Skeletal muscle tissue (tissue), 4 donors: ENCODE results near the gene ANKS1B. TPM values are rescaled to one million over a fixed set of nuclear protein-coding genes. Genes with fewer than 3 reads are reported as not detected.

Experiments
- H3K27ac ChIP-seq: one replicate; pipeline ENCODE4 v1.7.0; 2013; ENCODE audit warnings: mild to moderate bottlenecking, low read depth, low read length, inconsistent platforms
- H3K27me3 ChIP-seq, 3 donors: one replicate each; pipeline ENCODE4 v1.7.0; 2013; ENCODE audit warnings: low read length in 3 of 3; ENCODE audit not compliant: control insufficient read depth in 3 of 3, insufficient read depth in 3 of 3
- H3K36me3 ChIP-seq, 3 donors: one replicate each; pipeline ENCODE4 v1.7.0; 2013; ENCODE audit warnings: low read length in 3 of 3; ENCODE audit not compliant: control insufficient read depth in 3 of 3, insufficient read depth in 3 of 3
- H3K4me1 ChIP-seq, 3 donors: one replicate each; pipeline ENCODE4 v1.7.0; 2013; ENCODE audit warnings: low read length in 3 of 3, mild to moderate bottlenecking in 3 of 3; ENCODE audit not compliant: control insufficient read depth in 3 of 3, insufficient read depth in 3 of 3
- H3K4me3 ChIP-seq, 3 donors: one replicate each; pipeline ENCODE4 v1.7.0; 2013; ENCODE audit warnings: low read length in 3 of 3
- H3K9ac ChIP-seq, 3 donors: one replicate each; pipeline ENCODE4 v1.7.0; 2013; ENCODE audit warnings: low read length in 3 of 3, mild to moderate bottlenecking in 3 of 3, moderate library complexity in 2 of 3, low read depth in 1 of 3
- H3K9me3 ChIP-seq, 3 donors: one replicate each; pipeline ENCODE4 v1.7.0; 2013; ENCODE audit warnings: low read length in 3 of 3; ENCODE audit not compliant: control insufficient read depth in 3 of 3
- total RNA-seq: library from RNA; depleted of rRNA; stranded (reverse); fragments of >200 nt; gene quantifications from one replicate; pipeline ENCODE4 v1.2.3, GENCODE V29; 2014
- donor health status: Osteomylitis.

Gene ANKS1B
- total RNA-seq, 1 donor from 2014 or later = 10.4 TPM

DNA sequence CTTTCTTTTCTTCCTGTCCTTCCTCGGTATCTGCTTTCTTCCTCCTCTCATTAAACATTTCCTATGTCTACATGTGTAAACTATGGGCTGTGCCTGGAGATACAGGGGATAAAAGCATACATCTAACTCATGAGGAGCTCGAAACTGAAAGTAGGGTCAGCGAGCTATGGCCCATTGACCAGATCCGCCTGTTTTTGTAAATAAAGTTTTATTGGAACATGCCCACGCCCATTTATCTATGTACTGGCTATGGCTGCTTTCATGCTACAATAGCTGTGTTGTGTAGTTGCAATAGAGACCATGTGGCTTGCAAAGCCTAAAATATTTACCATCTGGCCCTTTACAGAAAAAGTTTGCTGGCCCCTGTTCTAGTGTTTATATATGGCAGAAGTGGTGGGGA lies 838.0 kb downstream of the ANKS1B start:
- no peaks in the 10 kb centered on the region for H3K9me3 ChIP-seq

DNA sequence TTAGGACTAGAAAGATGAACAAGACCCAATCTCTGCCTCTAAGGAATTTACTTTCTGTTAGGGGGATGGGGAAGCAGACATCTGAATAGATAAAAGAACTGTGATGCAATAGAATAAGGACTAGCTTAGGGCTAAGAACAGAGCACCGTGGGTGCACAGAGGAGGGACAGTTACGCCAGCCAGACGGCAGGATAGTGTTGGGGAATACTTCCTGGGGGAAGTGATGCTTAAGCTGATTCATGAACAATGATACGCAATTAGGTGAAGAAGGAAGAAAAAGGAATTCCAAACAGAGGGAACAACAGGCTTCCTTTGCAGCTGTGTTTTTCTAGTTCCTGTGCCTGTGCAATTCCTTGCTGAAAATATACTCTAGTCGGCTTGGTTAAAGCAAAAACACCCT lies 838.6 kb downstream of the ANKS1B start:
- no peak overlapping the region for H3K27ac ChIP-seq
- H3K9me3 ChIP-seq = no peaks in the 10 kb centered on the region
- no peak overlapping the region for H3K4me3 ChIP-seq
- H3K36me3 ChIP-seq = no peaks in the 10 kb centered on the region
- no peak overlapping the region for H3K9ac ChIP-seq
- no peaks in the 10 kb centered on the region for H3K27me3 ChIP-seq
- no peaks in the 10 kb centered on the region for H3K4me1 ChIP-seq

More for the DNA sequence above, 838.0 kb downstream of the ANKS1B start:
- Histone ChIP-seq H3K4me3 (no peak overlapping the region), H3K27ac (no peak overlapping the region), H3K4me1 (no peaks in the 10 kb centered on the region), H3K27me3 (no peaks in the 10 kb centered on the region), H3K9ac (no peak overlapping the region), H3K36me3 (no peaks in the 10 kb centered on the region)

DNA sequence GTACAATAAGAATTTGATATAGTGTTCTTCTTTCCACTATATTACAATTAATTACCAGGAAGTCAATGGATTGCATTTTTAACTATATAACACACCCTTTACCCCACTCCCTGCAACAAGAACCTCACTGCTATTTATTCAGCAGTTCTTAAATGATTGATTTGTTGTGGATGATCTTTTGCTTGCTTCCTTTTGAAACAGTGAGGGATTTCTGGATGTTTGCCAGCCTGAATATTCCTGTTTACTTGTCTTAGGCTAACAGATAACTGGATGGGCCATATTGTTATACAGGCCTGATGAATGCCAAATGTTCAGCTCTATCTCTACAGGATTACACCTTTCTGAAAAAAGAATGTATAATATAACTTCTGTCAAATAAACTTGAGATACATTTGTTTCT lies 842.1 kb downstream of the ANKS1B start:
- H3K4me1 ChIP-seq = no peaks in the 10 kb centered on the region
- H3K36me3 ChIP-seq = no peaks in the 10 kb centered on the region
- no peaks in the 10 kb centered on the region for H3K9me3 ChIP-seq
- H3K9ac ChIP-seq = no peak overlapping the region
- H3K4me3 ChIP-seq = no peak overlapping the region
- H3K27ac ChIP-seq = no peak overlapping the region
- H3K27me3 ChIP-seq = no peaks in the 10 kb centered on the region

DNA sequence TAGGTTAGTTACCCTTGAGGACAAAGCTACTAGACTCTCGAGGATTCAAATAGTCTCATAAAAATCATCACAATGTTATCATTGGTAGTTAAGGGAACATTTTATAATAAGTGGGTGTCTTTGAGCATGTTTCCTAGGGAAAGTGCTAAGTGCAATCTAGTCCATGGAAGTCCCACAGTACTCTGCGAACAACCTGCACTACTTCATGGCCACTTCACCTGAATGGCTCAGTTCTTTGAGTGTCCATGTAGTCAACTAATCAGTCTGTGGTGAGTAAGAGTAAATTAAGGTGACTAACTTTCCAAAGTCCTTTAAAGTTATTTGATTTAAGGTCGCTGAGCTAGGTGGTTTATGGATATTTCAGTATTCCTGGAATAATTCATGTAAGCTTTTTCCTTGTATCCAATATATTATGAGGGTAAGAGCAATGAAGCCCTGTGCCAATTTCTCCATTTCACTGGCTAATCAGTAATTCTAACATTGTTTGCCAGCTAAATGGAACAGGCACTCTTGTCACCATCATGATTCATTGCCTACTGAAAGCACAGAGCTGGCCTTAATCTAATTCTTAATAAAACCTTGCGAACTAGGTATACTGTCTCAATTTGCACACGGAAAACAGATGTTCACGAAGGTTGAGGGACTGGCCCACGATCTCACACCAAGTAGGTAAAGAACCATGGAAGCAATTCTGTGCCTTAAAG lies 844.6 kb downstream of the ANKS1B start:
- Histone ChIP-seq H3K9ac (no peak overlapping the region), H3K4me3 (no peak overlapping the region), H3K27ac (no peak overlapping the region), H3K9me3 (no peaks in the 10 kb centered on the region), H3K27me3 (no peaks in the 10 kb centered on the region), H3K4me1 (no peaks in the 10 kb centered on the region), H3K36me3 (no peaks in the 10 kb centered on the region)

DNA sequence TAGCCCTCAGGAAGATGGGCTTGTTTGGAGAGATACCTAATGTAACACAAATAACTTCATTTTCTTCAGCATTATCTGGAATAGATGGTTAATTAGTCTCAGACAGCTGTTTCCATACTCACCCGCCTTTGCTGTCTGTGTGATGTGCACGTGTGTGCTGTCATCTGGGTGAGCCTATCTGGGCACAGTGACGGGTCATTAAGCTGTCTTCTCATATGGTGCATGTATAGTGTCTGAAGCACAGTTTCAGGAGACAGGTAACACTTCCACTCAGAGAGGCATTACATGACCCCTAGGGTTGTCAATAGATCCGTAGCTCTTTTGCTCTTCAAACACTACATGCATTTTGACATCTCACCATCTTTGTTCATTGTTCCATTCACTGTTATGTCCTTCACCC lies 846.3 kb downstream of the ANKS1B start:
- no peak overlapping the region for H3K27ac ChIP-seq
- no peak overlapping the region for H3K9ac ChIP-seq
- H3K4me3 ChIP-seq = no peak overlapping the region
- no peaks in the 10 kb centered on the region for H3K4me1 ChIP-seq
- H3K27me3 ChIP-seq = no peaks in the 10 kb centered on the region
- H3K36me3 ChIP-seq = no peaks in the 10 kb centered on the region
- H3K9me3 ChIP-seq = no peaks in the 10 kb centered on the region

DNA sequence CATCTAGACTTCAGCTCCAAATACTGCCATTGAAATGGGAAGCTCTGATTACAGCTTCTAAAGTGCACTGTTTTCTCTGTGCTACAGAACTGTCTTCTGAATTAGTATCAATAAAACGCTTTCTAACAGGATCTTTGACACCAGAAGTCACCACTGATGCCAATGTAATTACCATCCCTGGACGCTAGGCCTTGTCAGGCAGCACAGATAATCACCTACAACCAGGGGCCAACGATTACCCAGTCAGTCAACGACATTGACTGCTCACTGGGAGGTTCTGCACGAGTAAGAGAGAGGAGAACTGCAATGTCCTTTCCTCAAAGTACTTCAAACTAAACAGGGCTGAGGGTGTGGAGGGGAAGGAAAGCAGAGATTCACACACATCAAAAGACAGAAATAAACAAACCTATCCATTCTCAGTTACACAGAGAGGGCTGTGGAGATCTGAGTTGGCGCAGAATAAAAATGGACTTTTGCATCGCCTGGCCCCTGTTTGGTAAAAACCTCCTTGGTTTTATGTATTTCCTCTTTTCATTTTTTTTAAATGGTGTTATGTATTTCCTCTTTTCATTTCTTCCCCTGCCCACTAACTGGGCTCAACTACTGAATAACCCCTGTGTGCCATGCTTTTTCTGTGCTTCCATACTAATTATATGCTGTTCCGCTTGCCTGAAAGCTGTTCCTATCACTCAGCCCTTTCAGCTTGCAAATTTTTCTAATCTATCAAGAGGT lies 847.4 kb downstream of the ANKS1B start:
- H3K36me3 ChIP-seq = no peaks in the 10 kb centered on the region
- no peaks in the 10 kb centered on the region for H3K27me3 ChIP-seq
- no peak overlapping the region for H3K27ac ChIP-seq
- H3K4me1 ChIP-seq = no peaks in the 10 kb centered on the region
- H3K4me3 ChIP-seq = no peak overlapping the region
- H3K9me3 ChIP-seq = no peaks in the 10 kb centered on the region
- no peak overlapping the region for H3K9ac ChIP-seq

DNA sequence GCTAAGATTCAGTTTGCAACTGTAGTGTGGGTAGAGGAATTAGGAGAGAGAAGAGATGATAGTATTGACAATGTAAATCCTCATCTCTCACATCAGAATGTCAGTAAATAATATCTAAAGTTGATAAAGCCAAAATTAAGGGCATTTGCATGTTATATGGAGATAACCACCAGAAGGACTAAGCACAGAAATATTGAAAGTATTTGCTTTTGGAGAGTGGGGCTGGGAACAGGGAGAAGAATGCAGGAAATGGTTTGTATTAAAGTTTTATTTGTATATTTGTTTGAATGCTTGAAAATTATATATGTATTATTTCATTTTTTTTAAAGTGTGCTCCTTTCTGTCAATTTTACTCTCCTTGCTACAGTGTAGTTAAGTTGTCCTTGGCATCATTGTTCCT lies 848.2 kb downstream of the ANKS1B start:
- H3K36me3 ChIP-seq = no peaks in the 10 kb centered on the region
- no peak overlapping the region for H3K4me3 ChIP-seq
- no peak overlapping the region for H3K27ac ChIP-seq
- no peaks in the 10 kb centered on the region for H3K4me1 ChIP-seq
- H3K9me3 ChIP-seq = no peaks in the 10 kb centered on the region
- H3K9ac ChIP-seq = no peak overlapping the region
- H3K27me3 ChIP-seq = no peaks in the 10 kb centered on the region

DNA sequence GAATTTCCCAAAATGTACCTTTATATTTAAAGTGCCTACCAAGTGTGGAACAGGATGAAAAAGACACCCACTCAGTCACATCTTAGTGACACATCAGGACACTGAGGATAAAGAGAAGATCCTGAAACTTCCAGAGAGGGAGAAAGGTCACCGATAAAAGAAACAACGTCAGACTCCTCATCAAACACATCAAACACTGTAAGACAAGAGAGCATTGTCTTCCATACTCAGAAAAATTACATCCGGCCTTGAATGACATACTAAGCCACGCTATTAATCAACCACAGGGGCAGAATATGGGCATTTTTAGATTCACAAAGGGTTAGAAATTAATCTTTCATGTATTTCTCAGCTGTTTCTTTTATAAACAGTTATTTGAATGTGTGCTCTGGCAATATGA lies 849.4 kb downstream of the ANKS1B start:
- Histone ChIP-seq H3K9ac (no peak overlapping the region), H3K36me3 (no peaks in the 10 kb centered on the region)

DNA sequence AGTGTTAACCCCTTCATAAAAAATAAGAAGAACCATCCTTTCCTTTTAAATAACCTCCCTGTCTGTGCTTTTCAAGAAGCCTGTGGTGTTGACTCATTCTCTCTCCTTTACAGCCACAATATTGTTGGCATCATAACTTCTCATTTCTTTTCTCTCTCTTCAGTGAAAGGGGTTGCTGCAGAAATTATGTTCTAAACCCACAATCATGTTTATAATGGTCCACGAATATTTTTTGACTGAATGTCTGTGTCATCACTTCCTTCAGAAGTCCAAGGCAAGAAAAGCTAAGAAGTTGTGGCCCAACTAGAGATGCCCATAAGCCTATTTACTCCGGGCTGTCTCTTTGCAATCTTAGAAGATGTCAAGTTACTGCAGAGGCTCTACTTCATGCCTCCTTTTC lies 851.3 kb downstream of the ANKS1B start:
- Histone ChIP-seq H3K4me1 (no peaks in the 10 kb centered on the region), H3K36me3 (no peaks in the 10 kb centered on the region), H3K27ac (no peak overlapping the region), H3K9me3 (no peaks in the 10 kb centered on the region), H3K4me3 (no peak overlapping the region), H3K27me3 (no peaks in the 10 kb centered on the region), H3K9ac (no peak overlapping the region)

More for the DNA sequence above, 849.4 kb downstream of the ANKS1B start:
- H3K9me3 ChIP-seq = no peaks in the 10 kb centered on the region
- no peaks in the 10 kb centered on the region for H3K27me3 ChIP-seq
- H3K27ac ChIP-seq = no peak overlapping the region
- H3K4me3 ChIP-seq = no peak overlapping the region
- no peaks in the 10 kb centered on the region for H3K4me1 ChIP-seq

DNA sequence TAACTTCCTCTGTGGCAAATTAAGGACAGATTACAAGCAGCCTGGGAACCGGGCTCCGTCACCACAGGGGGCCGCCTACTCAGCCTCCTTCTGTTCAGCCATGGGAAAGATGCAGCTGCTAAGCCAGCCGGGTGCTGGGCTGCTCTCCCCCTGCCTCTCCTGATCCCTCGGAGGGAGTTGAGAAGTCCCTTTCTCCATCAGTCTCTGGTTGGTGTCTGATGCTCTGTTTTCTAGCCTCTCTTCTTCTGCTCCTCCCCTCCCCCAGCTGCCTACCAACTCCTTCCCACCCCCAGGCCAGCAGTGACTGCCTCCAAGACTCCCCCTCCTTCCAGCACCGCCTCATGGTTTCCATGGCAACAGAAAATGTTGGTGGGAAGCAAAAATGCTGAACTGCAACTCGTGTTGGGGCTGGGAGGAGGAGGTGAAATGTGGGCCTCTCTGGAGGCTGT lies 853.0 kb downstream of the ANKS1B start:
- no peak overlapping the region for H3K4me3 ChIP-seq
- peak overlapping the region; percentile 49 for H3K27ac ChIP-seq

More for the DNA sequence above, 853.0 kb downstream of the ANKS1B start:
- Histone ChIP-seq H3K4me1 (no peaks in the 10 kb centered on the region), H3K36me3 (no peaks in the 10 kb centered on the region), H3K27me3 (no peaks in the 10 kb centered on the region), H3K9ac (no peak overlapping the region), H3K9me3 (no peaks in the 10 kb centered on the region)
